Glomerular endothelial cell (primary cell): ENCODE data around the gene ZNF653. TPM values are rescaled to one million over a fixed set of nuclear protein-coding genes. Genes with fewer than 3 reads are reported as not detected.

Source experiments
- DNase-seq: peaks from one replicate; pipeline ENCODE4 v3.0.0-alpha.2; 2011; ENCODE audit warnings: low read depth, low spot score; ENCODE audit errors: extremely low read depth
- total RNA-seq: library from RNA; depleted of rRNA; stranded (reverse); fragments of >200 nt; gene quantifications from 2 replicates; pipeline ENCODE4 v1.2.3, GENCODE V29; 2015

ZNF653 gene, protein sequence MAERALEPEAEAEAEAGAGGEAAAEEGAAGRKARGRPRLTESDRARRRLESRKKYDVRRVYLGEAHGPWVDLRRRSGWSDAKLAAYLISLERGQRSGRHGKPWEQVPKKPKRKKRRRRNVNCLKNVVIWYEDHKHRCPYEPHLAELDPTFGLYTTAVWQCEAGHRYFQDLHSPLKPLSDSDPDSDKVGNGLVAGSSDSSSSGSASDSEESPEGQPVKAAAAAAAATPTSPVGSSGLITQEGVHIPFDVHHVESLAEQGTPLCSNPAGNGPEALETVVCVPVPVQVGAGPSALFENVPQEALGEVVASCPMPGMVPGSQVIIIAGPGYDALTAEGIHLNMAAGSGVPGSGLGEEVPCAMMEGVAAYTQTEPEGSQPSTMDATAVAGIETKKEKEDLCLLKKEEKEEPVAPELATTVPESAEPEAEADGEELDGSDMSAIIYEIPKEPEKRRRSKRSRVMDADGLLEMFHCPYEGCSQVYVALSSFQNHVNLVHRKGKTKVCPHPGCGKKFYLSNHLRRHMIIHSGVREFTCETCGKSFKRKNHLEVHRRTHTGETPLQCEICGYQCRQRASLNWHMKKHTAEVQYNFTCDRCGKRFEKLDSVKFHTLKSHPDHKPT
- 5.0 and 9.6 TPM in 2 replicates for total RNA-seq

- no peak for DNase-seq
These were observed at the start of gene ZNF653 for GRCh38 chr19:11505504-11506100. Gene ZNF653 (minus strand): TSS chr19:11505839. CDS start chr19:11505786, 53 bp downstream.

GRCh38 chr19:11555246-11555645 is 49.6 kb upstream of the ZNF653 start:
- DNase-seq = no peak

GRCh38 chr19:11554160-11554559 is 48.5 kb upstream of the ZNF653 start:
- no peak for DNase-seq

DNA sequence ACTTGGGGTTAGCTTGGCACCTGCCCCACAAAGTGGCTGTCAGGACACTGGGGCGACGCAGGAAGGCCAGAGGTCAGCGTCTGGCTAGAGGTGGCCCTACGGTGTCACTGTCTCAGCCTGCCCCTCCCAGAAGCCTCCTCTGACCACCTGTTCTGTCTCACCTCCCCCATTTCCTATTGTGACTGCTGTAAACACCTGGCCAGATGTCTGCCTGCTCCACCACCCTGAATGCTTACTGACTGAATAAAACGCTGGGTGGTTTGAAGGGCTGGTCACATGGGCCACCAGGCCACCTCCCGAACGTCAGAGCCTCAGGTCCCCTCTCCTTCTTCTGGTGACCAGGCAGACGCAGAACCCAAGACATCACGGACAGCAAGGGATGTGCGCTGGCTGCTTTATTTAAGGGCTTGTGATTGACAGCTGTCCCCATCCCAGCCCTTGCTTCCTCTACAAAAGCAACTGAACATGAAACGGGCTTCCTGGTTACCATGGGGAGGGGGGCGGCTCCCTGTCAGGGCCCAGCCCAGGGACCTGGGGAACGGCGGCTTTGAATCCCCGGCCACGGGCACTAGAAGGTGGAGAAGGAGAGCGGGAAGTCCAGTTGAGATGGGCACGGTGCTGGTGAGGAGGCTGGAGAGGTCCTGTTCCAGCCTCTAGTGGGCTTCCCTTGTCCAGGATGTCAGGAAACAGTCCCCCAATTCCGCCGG is 47.2 kb upstream of the ZNF653 start:
- no peak for DNase-seq

DNA sequence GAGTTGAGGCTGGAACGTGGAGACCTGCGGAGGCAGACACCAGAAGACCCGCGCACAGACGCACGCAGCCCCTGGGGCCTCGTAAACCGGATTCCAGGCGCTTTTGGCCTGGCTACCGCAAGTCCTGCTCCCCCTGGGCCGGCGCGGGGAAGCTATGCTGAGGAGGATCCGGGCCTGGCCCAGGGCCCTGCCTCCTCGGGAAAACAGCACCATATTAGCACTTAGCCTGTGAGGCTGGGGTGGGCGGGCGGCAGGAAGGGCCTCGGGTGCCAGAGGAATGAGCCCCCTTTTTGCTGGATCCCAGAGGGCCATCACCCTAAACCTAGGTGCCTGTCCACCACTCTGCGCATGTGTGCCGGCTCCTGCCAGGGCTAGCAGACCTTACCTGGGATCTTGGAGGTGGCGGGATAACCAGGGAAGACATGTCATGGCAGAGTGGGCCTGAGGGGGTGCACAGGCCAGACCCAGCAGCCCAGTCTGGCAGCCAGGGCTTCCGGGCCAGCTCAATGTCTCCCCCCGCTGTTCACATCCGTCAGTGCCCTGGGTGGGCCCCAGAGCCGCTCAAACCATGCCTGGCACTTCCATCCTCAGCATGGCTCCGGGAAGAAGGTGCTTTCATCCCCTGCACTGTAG is 46.1 kb upstream of the ZNF653 start:
- DNase-seq = no peak

DNA sequence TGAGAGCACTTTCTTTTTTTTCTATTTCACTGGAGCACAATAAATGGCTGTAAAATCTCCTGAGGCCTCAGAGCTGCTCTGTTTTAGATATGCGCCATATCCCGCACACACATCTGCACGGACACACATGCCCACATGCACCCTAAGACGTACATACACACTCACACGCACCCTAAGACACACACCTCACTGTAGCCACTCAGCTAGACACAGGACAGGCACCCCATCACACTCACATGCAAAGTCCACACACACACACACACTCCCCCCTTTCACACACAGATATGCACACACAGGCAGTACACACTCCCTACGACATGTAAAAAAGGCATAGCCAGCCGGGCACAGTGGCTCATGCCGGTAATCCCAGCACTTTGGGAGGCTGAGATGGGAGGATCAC is 44.6 kb upstream of the ZNF653 start:
- DNase-seq = no peak

DNA sequence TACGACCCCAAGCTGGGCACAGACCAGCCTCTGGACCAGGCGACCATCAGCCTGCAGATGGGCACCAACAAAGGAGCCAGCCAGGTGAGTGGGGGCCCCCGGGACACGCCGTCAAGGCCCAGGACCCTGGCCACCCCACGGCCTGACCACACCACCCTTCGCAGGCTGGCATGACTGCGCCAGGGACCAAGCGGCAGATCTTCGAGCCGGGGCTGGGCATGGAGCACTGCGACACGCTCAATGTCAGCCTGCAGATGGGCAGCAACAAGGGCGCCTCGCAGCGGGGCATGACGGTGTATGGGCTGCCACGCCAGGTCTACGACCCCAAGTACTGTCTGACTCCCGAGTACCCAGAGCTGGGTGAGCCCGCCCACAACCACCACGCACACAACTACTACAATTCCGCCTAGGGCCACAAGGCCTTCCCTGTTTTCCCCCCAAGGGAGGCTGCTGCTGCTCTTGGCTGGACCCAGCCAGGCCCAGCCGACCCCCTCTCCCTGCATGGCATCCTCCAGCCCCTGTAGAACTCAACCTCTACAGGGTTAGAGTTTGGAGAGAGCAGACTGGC is 43.8 kb upstream of the ZNF653 start:
- DNase-seq = no peak

DNA sequence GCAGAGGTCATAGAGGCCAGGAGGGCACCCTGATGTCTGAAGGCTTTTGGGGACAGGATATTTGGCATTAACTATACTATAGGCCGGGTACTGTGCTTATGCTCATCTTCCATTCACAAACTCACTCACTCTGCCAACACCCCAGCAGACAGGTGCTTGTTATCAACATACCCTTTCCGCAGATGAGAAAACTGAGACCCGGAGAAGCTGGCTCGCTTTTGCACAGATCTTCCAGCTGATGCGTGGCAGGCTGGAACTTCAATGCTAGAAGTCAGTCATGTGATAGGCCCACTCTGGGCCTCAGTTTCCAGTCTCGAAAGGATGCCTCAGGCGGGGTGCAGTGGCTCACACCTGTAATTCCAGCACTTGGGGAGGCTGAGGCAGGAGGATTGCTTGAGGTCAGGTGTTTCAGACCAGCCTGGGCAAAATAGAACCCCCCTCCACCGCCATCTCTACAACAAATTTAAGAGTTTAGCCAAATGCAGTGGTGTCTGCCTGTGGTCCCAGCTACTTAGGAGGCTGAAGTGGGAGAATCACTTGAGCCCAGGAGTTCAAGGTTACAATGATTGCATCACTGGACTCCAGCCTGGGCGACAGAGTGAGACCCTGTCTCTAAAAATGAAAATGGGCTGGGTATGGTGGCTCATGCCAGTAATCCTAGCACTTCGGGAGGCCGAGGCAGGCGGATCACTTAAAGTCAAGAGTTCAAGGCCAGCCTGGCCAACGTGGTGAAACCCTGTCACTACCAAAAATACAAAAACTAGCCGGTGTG is 42.5 kb upstream of the ZNF653 start:
- DNase-seq = no peak

DNA sequence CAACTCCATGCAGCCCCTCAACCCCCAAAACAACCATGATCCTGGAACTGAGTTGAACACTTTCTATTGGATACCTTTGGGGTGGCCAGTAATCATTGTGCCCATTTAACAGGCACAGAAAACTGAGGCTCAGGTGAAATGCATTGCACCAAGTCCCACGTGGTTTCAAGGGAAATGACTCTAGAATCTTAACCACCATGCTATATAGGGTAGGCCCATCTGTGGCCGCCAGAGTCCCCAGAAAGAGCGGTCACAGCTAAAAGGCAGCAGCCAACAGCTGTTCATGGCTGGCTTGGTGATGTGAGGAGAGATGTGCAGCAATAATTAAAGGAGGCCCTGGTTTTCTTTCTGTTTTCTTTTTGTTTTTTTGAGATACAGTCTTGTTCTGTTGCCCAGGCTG is 35.6 kb upstream of the ZNF653 start:
- no peak for DNase-seq

- DNase-seq = no peak
These were observed 35.0 kb upstream of the ZNF653 start for GRCh38 chr19:11540645-11541044.

- DNase-seq = no peak
These were observed 34.1 kb upstream of the ZNF653 start for GRCh38 chr19:11539495-11540365.

DNA sequence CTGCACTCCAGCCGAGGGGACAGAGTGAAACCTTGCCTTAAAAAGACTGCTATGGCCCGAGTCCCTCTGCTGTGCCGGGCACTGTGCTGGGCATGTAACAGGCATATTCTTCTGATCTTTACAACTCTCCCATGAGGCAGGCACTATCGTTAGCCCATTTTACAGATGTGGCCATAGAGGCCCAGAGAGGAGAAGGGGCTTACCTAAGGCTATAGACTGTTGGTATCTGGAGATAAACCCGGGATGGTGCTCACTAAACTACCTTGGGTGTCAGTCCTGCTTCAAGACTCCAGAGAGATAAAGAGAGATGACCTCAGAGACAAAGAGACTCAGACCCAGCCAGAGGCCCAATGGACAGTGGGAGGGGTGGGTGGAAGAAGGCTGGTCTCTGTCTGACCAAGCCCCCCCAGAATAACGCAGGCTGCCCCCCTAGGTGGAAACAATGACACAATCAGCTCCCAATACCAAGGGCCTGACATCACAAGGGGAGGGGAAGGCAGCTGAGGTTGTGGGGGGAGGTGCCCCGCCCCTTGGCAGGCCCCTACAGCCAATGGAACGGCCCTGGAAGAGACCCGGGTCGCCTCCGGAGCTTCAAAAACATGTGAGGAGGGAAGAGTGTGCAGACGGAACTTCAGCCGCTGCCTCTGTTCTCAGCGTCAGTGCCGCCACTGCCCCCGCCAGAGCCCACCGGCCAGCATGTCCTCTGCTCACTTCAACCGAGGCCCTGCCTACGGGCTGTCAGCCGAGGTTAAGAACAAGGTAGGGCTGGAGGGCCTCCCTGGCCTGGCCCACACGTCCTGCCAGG is 32.8 kb upstream of the ZNF653 start, which contains the start of gene CNN1:
Gene CNN1, plus strand, starts transcription at position 620 of the 805 bp plus-strand sequence. Its CDS starts 77 bp downstream, at position 697.
- DNase-seq = no peak

- DNase-seq = no peak
These were observed 30.4 kb upstream of the ZNF653 start for GRCh38 chr19:11535792-11536595.

DNA sequence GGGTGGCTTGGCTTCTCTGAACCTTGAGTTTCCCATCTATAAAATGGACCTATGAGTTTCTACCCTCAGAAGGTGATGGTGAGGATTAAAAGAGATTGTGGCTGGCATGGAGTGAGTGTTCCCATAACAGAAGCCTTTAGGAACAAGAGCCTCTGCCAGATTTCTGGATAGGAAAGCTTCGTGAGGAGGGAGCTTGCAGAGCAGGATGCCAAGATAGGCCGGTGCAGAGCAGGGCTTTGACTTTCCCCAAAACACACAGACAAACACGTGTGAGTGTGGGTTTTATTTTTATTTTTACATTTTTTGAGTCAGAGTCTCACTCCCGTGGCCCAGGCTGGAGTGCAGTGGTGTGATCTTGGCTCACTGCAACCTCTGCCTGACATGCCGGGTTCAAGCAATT is 29.3 kb upstream of the ZNF653 start:
- no peak for DNase-seq

GRCh38 chr19:11534538-11534937 is 28.9 kb upstream of the ZNF653 start:
- no peak for DNase-seq

DNA sequence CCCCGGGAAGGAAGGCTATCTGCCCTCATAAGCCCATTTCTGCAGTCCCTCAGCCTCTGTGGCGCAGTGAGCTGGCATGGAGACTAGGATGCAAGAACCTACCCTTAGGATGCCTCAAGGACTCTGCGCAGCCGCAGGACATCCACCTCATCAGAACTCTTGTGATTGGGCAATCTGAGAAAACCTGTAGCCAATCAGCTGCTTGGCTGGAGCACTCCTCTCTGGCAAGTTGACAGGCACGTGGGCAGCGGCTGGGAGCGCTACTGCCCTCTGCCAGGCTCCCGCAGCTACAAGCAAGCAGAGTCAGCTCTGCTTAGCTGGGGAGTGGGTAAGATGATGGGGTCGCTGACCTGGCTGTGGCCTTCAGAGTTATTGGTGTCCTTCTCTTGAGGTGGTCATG is 24.8 kb upstream of the ZNF653 start:
- DNase-seq = no peak
